ENCODE data around the gene RGS7.

DNA sequence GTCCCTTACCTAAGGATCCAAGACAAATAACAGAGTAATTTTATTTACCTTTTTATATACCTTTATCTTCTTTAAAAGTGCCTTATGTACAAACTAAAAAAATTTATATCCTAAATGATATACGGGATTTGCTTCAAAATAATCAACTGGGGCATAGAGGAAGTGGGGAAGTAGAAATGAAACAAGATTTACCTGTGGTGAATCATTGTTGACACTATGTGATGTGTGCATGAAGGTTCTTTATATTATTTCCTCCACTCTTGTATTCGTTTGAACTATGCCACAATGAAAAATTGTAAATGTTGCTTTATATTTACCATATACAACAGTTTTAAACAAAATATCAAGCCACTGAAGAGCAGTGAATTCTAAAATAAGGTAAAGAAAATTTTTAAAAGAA, 13.0 kb downstream of the RGS7 start:
- TF ChIP-seq CTCF (IDR thresholded peaks at IDR 0.05 in 4 of 5, conservative IDR thresholded peaks at IDR 0.05 in 1 of 5) (no peak), POLR2A (IDR thresholded peaks at IDR 0.05) (no peak)
